Activated gamma-delta T cell treated with anti-CD3 and anti-CD28 coated beads, Interleukin-2, amount 50 U/mL, for 16 hours (primary cell): Measurements from ENCODE around the gene GABRR2.
"Not testable (repeated sequence)": the region's sequence is repeated elsewhere in the genome, so short reads cannot be mapped to it uniquely, and the experiment has no call there.

ENCODE experiments used
- DNase-seq: peaks from one replicate; pipeline ENCODE4 v3.0.0-alpha.2; 2020; ENCODE audit warnings: low read depth

GABRR2 gene

DNA sequence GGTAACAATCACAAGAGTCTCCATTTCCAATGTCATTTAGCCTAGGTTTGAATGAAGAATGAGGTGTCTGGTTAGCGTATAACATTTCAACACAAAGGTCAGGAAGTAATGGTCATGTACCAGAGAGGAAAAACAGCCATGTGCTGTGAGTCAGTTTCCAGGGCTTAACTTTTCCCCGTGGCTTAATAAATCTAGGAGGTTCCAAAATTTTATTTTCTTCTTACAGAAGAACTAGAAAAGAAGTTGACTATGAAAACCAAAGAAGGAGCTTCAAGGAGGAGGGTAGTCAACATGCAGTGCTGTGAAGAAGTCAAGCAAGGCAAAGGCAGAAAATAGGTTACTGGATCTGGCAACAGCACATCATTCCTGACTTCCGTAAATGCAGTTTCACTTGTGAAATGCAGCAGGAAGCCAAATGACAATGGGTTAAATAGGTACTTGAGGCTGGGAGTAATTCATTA, 8.4 kb upstream of the GABRR2 start:
- DNase-seq: no peak

DNA sequence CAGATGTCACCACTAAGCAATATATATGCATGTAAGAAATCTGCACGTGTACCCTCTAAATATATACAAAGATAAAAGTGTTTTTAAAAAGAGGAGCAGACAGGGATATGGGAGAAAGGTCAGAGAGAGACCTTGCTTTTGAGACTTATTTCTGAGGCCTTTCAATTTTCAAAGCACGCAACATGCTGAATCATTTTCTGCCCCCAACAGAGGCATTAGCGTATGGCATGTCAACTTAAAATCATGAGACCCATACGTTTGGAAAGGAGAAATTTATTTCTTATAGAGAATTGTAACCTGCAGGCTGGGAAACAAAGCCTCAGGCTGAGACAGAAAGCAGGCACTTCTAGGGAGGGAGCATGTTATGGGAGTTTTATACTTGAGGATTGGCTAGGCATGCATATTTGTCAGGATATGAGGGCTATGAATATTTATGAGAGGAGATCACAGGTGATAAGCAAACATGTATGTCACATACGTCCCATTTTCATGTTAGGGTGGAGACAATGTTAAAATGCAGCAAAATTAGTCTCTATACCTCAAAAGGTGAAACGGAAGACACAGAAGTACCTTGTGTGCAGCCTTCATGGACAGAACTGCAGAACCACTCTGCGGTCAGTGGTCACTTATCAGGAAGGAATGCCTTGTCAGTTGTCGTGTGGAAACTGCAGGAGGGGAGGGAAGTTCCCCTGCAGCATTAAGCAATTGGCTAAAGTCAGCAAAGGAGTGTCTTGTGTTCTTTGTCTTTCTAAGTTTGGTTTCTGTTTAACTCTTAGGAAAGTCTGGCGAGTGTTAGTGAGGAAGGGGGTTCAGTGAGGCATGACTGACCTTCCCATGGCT, 6.3 kb upstream of the GABRR2 start:
- no peak for DNase-seq

- no peak for DNase-seq
Observed at GRCh38 chr6:89320012-89320559, 5.0 kb upstream of the GABRR2 start.

GRCh38 chr6:89317067-89317466, 2.0 kb upstream of the GABRR2 start:
- DNase-seq: no peak

DNA sequence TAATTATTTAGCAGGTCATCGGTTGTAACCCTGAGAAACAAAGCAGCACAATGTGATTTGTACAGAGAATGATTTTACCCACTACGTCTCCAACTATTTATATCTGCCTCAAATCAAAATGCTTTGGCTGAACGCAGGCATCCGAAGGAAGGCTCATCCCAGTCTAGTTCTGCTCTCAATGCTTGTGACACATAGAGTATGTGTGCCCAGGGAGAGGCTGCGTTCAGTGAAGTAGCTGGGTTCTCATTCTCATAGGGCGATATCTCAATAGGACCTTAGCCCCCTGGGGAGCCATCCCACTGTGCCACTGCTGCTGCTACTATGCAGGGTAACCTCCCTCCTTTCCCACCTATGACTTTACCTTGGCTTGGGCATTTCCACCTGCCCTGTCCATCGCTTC, 407 bp downstream of the GABRR2 start:
- no peak for DNase-seq

- DNase-seq: no peak
Observed at GRCh38 chr6:89313006-89313405, 2.1 kb downstream of the GABRR2 start.

GRCh38 chr6:89311853-89312531, 3.1 kb downstream of the GABRR2 start:
- DNase-seq: no peak

DNA sequence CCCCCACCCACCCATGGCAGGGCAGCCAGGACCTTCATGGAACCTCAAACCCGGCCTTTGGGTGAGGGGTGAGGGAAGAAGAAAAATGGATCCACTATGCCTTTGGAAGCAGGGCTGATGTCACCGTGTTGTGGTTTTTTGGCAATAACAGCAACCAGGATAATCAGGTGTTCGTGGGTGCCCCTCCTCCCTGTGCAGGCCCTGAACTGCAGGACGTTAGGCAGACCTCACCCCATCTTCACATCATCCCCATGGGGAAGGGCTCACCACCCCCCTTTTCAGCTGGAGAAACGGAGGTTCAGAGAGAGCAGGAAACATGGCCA, 3.6 kb downstream of the GABRR2 start:
- DNase-seq: no peak

DNA sequence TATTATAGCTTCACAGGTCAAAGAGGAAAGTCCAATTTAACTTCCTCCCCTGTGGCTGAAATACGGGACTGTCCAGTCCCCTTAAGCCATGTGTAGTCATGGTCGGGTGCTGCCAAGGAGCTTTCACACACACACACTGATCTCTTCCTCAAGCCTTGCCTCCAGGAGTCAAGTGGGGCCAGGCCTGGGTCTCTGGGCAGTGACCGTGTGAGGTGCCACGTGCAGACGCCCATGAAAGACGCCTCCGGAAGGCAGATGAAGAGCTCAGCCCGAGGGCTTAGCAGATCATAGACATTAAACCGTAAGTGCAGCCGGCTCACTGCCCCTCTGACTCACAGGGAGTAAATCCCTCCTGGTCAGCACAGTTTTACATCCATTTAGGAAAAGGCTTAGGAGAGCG, 4.2 kb downstream of the GABRR2 start:
- no peak for DNase-seq

GRCh38 chr6:89308525-89309395, 6.3 kb downstream of the GABRR2 start:
- no peak for DNase-seq

DNA sequence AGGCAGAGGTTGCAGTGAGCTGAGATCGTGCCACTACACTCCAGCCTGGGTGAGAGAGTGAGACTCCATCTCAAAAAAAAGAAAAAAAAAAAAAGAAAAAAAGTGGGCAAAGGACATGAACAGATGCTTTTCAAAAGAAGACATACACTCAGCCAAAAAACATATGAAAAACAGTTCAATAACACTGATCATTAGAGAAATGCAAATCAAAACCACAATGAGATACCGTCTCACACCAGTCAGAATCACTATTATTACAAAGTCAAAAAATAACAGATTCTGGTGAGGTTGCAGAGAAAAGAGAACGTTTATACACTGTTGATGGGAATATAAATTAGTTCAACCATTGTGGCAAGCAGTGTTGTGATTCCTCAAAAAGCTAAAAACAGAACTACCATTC, 10.6 kb downstream of the GABRR2 start:
- DNase-seq: not testable (repeated sequence)

GRCh38 chr6:89302936-89303335, 12.2 kb downstream of the GABRR2 start:
- no peak for DNase-seq

DNA sequence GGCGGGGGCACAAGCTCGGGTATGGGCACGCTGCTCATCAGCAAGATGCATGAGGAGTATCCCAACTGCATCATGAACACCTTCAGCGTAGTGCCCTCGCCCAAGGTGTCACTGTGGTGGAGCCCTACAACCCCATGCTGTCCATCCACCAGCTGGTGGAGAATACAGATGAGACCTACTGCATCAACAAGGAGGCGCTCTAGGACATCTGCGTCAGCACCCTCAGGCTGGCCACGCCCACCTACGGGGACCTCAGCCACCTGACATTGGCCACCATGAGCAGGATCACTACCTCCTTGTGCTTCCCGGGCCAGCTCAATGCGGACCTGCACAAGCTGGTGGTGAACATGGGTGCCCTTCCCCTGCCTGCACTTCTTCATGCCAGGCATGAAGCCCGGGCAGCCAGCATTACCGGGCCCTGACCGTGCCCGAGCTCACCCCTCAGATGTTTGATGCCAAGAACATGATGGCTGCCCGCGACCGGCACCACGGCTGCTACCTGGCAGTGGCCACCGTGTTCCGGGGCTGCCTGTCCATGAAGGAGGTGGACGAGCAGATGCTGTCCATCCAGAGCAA, 12.8 kb downstream of the GABRR2 start:
- no peak for DNase-seq

- no peak for DNase-seq
Observed at GRCh38 chr6:89301586-89302194, 13.4 kb downstream of the GABRR2 start.

- no peak for DNase-seq
Observed at GRCh38 chr6:89299466-89299850, 15.6 kb downstream of the GABRR2 start.

GRCh38 chr6:89298680-89299465, 16.2 kb downstream of the GABRR2 start:
- no peak for DNase-seq

GRCh38 chr6:89297695-89298351, 17.3 kb downstream of the GABRR2 start:
- DNase-seq: peak; percentile 47

DNA sequence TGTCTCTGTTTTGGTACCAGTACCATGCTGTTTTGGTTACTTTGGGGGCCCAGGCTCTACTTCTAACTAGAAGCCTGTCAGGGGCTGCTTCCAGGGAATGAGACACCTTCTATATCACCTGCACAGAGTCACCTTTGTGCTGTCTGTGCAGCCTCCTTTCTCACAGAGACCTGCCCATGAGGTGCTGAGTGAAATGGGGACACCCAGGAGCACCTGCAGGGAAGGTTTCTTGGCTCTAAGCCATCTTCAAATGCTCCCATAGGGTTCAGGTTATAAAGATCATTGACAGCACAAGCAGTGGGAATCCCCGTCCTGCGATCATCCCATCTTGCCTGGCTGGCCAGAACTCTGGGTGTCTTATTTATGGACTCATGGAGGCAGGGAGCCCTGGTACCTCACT, 19.1 kb downstream of the GABRR2 start:
- DNase-seq: no peak

GRCh38 chr6:89295116-89295515, 20.0 kb downstream of the GABRR2 start:
- DNase-seq: not testable (repeated sequence)

- no peak for DNase-seq
Observed at GRCh38 chr6:89291256-89291819, 23.8 kb downstream of the GABRR2 start.
